Measurements from ENCODE around the gene ASCL5. TPM values are rescaled to one million over a fixed set of nuclear protein-coding genes. Genes with fewer than 3 reads are reported as not detected.

The ASCL5 gene
- total RNA-seq, 1 experiment from 2014 or later: 0.31 TPM

DNA sequence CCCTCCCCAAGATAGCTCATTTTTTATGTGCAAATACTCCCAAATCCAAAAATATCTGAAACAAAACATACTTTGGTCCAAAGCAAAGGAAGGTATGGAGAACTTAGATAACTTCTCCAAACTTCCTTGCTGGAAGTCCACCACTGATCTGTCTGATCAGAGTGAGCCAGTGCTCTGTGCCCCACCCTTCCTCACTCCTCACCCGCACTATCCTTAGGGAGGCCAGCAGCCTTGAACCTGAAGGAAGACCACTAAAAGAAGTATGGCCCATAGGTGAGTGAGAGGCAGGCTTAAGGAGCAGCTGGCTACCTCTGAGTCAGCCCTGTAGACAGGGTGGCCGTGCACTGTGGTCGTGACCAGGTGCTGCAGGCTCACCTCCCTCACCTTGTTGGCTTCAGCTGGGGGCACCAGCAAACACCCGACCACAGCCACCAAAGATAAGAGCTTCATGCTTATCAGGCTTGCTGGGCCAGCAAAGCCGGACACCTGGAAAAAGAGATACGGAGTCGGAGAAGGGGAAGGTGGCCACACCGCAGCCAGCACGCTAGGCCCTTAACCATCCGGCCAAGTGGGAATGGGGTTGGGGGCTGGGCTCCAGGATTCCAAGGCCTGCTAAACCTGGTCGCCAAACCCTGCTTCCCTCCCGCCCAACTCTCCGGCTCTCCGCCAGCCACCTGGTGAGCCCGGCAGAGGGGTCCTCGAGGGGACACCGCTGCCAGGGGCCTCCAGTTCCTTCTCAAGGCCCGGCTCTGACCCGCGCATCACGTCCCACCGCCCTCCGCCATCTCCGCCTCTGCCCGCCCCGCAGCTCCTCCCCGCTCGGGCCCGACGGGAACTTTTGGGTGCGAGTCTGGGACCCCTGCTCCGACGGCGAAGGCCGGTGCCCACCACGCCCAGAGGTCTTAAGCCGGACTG, 26.7 kb upstream of the ASCL5 start (continued):
- TF ChIP-seq, protein P1, sequence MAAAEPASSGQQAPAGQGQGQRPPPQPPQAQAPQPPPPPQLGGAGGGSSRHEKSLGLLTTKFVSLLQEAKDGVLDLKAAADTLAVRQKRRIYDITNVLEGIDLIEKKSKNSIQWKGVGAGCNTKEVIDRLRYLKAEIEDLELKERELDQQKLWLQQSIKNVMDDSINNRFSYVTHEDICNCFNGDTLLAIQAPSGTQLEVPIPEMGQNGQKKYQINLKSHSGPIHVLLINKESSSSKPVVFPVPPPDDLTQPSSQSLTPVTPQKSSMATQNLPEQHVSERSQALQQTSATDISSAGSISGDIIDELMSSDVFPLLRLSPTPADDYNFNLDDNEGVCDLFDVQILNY (CRISPR knock-in tag; IDR thresholded peaks at IDR 0.05): no peak
- no peak for TF ChIP-seq ETV6 (CRISPR knock-in tag; IDR thresholded peaks at IDR 0.05)
- TF ChIP-seq, protein P2, sequence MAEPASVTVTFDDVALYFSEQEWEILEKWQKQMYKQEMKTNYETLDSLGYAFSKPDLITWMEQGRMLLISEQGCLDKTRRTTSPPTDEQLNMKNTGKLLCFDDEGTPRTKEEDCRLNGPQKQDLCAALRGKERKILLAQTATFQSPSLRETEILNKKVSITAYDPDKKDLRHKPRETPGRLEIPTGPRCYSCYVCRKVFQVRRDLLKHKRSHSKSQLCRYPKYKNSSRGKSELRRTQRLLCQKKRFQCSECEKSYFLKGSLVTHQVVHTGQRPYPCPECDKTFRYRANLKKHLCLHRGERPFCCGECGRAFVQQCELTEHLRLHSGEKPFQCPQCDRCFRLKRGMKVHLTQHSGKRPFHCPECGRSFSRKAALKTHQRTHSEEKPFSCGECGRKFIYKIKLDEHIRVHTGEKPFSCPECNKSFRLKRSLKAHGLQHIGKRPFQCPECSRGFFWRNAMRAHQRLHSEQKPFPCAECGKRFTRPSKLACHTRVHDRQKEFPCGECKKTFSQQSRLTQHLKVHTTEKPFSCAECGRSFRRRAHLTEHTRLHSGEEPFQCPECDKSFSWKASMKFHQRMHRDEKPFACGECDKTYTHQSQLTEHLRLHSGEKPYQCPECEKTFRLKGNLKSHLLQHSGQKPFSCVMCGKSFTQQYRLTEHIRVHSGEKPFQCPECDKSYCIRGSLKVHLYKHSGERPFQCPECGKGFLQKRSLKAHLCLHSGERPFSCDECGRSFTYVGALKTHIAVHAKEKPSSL (CRISPR knock-in tag; conservative IDR thresholded peaks at IDR 0.05): no peak
- no peak for TF ChIP-seq KAT7 (CRISPR knock-in tag; IDR thresholded peaks at IDR 0.05; ENCODE audit: borderline replicate concordance)
- no peak for TF ChIP-seq TCF7 (CRISPR knock-in tag; IDR thresholded peaks at IDR 0.05; ENCODE audit: low read depth)
- 0 out of 2 replicates have a peak, but pooled peaks have one; percentile 17 for TF ChIP-seq GABPB1 (CRISPR knock-in tag; IDR thresholded peaks at IDR 0.05)
- TF ChIP-seq, protein P3, sequence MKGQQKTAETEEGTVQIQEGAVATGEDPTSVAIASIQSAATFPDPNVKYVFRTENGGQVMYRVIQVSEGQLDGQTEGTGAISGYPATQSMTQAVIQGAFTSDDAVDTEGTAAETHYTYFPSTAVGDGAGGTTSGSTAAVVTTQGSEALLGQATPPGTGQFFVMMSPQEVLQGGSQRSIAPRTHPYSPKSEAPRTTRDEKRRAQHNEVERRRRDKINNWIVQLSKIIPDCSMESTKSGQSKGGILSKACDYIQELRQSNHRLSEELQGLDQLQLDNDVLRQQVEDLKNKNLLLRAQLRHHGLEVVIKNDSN (CRISPR knock-in tag; IDR thresholded peaks at IDR 0.05): no peak
- TF ChIP-seq, protein P4, sequence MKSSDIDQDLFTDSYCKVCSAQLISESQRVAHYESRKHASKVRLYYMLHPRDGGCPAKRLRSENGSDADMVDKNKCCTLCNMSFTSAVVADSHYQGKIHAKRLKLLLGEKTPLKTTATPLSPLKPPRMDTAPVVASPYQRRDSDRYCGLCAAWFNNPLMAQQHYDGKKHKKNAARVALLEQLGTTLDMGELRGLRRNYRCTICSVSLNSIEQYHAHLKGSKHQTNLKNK (CRISPR knock-in tag; IDR thresholded peaks at IDR 0.05): no peak

DNA sequence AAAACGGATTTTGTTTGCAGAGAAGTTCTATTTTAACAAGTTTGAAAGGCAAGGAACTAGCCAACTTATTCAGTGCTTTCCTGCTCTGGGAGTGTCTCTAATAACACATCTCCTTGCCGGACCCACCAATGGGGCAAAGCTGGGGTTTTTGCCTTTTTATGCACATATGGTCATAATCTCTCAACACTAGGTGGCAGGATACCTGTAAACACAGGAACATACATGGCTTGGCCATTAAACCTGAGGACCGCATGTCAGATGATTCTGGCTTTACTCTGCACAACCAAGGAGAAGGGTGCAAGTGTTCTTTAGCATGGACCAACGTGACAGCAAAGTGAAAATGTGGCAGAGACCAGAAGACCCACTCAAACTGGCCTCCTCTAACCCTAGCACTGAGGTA, 22.4 kb upstream of the ASCL5 start:
- Mint-ChIP-seq H3K4me3 (no peak overlapping the region), H3K27ac (no peak overlapping the region), H3K27me3 (ENCODE audit: low read depth) (no peaks in the 10 kb centered on the region), H3K4me1 (peaks cover 11% of the 10 kb centered on the region), H3K36me3 (peaks cover 72% of the 10 kb centered on the region), H3K9me3 (no peaks in the 10 kb centered on the region)
- ATAC-seq (peak; percentile 7; the same call in 1 of the 2 replicates), DNase-seq (ENCODE audit: low spot score) (no peak)
- CTCF ChIA-PET: interaction anchor here (0.6 to 2.1 kb wide), 11 partner anchors 9 to 269 kb away, joined by 3 to 13 read pairs (median 5); partner anchors contain the start of gene ASCL5
- POLR2A ChIA-PET: no interaction called here
- TF ChIP-seq ZNF232 (CRISPR knock-in tag; IDR thresholded peaks at IDR 0.05) (no peak), SMAD3 (CRISPR knock-in tag; IDR thresholded peaks at IDR 0.05; ENCODE audit: borderline replicate concordance) (no peak), OVOL2 (CRISPR knock-in tag; IDR thresholded peaks at IDR 0.05; ENCODE audit: borderline replicate concordance) (no peak), GRHL2 (CRISPR knock-in tag; IDR thresholded peaks at IDR 0.05; ENCODE audit: insufficient replicate concordance, severe bottlenecking) (no peak), ZNF138 (CRISPR knock-in tag; conservative IDR thresholded peaks at IDR 0.05) (no peak), NFATC4 (CRISPR knock-in tag; IDR thresholded peaks at IDR 0.05) (no peak), NR3C1 (CRISPR knock-in tag; conservative IDR thresholded peaks at IDR 0.05; ENCODE audit: low read depth) (no peak), ZBTB21 (CRISPR knock-in tag; IDR thresholded peaks at IDR 0.05; ENCODE audit: borderline replicate concordance) (no peak), RORB (CRISPR knock-in tag; IDR thresholded peaks at IDR 0.05) (no peak), NFYB (CRISPR knock-in tag; conservative IDR thresholded peaks at IDR 0.05; ENCODE audit: low read depth) (no peak), CBFB (CRISPR knock-in tag; IDR thresholded peaks at IDR 0.05; ENCODE audit: low read depth) (no peak), GABPB1 (CRISPR knock-in tag; IDR thresholded peaks at IDR 0.05) (no peak), ETV6 (CRISPR knock-in tag; IDR thresholded peaks at IDR 0.05) (no peak)
- TF ChIP-seq, protein P5, sequence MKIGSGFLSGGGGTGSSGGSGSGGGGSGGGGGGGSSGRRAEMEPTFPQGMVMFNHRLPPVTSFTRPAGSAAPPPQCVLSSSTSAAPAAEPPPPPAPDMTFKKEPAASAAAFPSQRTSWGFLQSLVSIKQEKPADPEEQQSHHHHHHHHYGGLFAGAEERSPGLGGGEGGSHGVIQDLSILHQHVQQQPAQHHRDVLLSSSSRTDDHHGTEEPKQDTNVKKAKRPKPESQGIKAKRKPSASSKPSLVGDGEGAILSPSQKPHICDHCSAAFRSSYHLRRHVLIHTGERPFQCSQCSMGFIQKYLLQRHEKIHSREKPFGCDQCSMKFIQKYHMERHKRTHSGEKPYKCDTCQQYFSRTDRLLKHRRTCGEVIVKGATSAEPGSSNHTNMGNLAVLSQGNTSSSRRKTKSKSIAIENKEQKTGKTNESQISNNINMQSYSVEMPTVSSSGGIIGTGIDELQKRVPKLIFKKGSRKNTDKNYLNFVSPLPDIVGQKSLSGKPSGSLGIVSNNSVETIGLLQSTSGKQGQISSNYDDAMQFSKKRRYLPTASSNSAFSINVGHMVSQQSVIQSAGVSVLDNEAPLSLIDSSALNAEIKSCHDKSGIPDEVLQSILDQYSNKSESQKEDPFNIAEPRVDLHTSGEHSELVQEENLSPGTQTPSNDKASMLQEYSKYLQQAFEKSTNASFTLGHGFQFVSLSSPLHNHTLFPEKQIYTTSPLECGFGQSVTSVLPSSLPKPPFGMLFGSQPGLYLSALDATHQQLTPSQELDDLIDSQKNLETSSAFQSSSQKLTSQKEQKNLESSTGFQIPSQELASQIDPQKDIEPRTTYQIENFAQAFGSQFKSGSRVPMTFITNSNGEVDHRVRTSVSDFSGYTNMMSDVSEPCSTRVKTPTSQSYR (CRISPR knock-in tag; IDR thresholded peaks at IDR 0.05): no peak
- TF ChIP-seq, protein P6, sequence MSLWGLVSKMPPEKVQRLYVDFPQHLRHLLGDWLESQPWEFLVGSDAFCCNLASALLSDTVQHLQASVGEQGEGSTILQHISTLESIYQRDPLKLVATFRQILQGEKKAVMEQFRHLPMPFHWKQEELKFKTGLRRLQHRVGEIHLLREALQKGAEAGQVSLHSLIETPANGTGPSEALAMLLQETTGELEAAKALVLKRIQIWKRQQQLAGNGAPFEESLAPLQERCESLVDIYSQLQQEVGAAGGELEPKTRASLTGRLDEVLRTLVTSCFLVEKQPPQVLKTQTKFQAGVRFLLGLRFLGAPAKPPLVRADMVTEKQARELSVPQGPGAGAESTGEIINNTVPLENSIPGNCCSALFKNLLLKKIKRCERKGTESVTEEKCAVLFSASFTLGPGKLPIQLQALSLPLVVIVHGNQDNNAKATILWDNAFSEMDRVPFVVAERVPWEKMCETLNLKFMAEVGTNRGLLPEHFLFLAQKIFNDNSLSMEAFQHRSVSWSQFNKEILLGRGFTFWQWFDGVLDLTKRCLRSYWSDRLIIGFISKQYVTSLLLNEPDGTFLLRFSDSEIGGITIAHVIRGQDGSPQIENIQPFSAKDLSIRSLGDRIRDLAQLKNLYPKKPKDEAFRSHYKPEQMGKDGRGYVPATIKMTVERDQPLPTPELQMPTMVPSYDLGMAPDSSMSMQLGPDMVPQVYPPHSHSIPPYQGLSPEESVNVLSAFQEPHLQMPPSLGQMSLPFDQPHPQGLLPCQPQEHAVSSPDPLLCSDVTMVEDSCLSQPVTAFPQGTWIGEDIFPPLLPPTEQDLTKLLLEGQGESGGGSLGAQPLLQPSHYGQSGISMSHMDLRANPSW (CRISPR knock-in tag; conservative IDR thresholded peaks at IDR 0.05; ENCODE audit: low read depth): no peak
- TF ChIP-seq, protein P7, sequence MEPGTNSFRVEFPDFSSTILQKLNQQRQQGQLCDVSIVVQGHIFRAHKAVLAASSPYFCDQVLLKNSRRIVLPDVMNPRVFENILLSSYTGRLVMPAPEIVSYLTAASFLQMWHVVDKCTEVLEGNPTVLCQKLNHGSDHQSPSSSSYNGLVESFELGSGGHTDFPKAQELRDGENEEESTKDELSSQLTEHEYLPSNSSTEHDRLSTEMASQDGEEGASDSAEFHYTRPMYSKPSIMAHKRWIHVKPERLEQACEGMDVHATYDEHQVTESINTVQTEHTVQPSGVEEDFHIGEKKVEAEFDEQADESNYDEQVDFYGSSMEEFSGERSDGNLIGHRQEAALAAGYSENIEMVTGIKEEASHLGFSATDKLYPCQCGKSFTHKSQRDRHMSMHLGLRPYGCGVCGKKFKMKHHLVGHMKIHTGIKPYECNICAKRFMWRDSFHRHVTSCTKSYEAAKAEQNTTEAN (CRISPR knock-in tag; IDR thresholded peaks at IDR 0.05): no peak

Data from WTC11 (cell line).